ENCODE data around the gene ANTKMT.

DNA sequence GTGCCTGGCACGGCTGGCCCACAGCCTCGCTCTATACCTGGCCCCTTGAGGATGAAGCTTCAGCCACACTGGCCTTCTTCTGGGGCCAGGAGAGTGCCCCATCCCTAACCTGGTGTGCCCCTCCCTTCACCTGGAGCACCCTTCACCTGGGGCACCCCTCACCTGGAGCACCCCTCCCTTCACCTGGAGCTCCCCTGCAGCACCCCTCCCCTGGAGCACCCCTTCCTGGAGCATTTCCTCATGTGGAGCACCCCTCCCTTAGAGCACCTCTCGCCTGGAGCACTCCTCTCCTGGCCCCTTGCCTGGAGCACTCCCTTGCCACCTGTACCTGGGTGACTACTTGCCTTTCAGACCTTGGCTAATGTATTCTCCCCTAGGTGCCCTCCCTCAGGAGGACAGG lies 12.9 kb upstream of the ANTKMT start:
- TF ChIP-seq, protein P1, sequence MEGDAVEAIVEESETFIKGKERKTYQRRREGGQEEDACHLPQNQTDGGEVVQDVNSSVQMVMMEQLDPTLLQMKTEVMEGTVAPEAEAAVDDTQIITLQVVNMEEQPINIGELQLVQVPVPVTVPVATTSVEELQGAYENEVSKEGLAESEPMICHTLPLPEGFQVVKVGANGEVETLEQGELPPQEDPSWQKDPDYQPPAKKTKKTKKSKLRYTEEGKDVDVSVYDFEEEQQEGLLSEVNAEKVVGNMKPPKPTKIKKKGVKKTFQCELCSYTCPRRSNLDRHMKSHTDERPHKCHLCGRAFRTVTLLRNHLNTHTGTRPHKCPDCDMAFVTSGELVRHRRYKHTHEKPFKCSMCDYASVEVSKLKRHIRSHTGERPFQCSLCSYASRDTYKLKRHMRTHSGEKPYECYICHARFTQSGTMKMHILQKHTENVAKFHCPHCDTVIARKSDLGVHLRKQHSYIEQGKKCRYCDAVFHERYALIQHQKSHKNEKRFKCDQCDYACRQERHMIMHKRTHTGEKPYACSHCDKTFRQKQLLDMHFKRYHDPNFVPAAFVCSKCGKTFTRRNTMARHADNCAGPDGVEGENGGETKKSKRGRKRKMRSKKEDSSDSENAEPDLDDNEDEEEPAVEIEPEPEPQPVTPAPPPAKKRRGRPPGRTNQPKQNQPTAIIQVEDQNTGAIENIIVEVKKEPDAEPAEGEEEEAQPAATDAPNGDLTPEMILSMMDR (IDR thresholded peaks at IDR 0.05; ENCODE audit: low read depth, low read length, missing input control): no peak
- TF ChIP-seq RAD21 (IDR thresholded peaks at IDR 0.05) (no peak), SP1 (IDR thresholded peaks at IDR 0.05) (no peak), TAF1 (conservative IDR thresholded peaks at IDR 0.05) (no peak), YY1 (IDR thresholded peaks at IDR 0.05) (no peak), NR2F2 (IDR thresholded peaks at IDR 0.05) (no peak), HNF4A (conservative IDR thresholded peaks at IDR 0.05) (no peak), FOXA2 (IDR thresholded peaks at IDR 0.05) (no peak)
- TF ChIP-seq, protein P2, sequence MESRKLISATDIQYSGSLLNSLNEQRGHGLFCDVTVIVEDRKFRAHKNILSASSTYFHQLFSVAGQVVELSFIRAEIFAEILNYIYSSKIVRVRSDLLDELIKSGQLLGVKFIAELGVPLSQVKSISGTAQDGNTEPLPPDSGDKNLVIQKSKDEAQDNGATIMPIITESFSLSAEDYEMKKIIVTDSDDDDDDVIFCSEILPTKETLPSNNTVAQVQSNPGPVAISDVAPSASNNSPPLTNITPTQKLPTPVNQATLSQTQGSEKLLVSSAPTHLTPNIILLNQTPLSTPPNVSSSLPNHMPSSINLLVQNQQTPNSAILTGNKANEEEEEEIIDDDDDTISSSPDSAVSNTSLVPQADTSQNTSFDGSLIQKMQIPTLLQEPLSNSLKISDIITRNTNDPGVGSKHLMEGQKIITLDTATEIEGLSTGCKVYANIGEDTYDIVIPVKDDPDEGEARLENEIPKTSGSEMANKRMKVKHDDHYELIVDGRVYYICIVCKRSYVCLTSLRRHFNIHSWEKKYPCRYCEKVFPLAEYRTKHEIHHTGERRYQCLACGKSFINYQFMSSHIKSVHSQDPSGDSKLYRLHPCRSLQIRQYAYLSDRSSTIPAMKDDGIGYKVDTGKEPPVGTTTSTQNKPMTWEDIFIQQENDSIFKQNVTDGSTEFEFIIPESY (IDR thresholded peaks at IDR 0.05): no peak
- TF ChIP-seq, protein P3, sequence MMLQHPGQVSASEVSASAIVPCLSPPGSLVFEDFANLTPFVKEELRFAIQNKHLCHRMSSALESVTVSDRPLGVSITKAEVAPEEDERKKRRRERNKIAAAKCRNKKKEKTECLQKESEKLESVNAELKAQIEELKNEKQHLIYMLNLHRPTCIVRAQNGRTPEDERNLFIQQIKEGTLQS (IDR thresholded peaks at IDR 0.05): no peak
- TF ChIP-seq, protein P4, sequence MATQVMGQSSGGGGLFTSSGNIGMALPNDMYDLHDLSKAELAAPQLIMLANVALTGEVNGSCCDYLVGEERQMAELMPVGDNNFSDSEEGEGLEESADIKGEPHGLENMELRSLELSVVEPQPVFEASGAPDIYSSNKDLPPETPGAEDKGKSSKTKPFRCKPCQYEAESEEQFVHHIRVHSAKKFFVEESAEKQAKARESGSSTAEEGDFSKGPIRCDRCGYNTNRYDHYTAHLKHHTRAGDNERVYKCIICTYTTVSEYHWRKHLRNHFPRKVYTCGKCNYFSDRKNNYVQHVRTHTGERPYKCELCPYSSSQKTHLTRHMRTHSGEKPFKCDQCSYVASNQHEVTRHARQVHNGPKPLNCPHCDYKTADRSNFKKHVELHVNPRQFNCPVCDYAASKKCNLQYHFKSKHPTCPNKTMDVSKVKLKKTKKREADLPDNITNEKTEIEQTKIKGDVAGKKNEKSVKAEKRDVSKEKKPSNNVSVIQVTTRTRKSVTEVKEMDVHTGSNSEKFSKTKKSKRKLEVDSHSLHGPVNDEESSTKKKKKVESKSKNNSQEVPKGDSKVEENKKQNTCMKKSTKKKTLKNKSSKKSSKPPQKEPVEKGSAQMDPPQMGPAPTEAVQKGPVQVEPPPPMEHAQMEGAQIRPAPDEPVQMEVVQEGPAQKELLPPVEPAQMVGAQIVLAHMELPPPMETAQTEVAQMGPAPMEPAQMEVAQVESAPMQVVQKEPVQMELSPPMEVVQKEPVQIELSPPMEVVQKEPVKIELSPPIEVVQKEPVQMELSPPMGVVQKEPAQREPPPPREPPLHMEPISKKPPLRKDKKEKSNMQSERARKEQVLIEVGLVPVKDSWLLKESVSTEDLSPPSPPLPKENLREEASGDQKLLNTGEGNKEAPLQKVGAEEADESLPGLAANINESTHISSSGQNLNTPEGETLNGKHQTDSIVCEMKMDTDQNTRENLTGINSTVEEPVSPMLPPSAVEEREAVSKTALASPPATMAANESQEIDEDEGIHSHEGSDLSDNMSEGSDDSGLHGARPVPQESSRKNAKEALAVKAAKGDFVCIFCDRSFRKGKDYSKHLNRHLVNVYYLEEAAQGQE (IDR thresholded peaks at IDR 0.05): no peak

All from liver (tissue), 3 donors.